Chondrocyte (in vitro differentiated cells): ENCODE measurements around the gene ADGB. TPM values are rescaled to one million over a fixed set of nuclear protein-coding genes. Genes with fewer than 3 reads are reported as not detected.
"Not testable (repeated sequence)": the region's sequence is repeated elsewhere in the genome, so short reads cannot be mapped to it uniquely, and the experiment has no call there.

Source experiments
- DNase-seq: peaks from one replicate; pipeline ENCODE4 v3.0.0; 2021; ENCODE audit warnings: mixed read lengths, low spot score
- H3K27ac Mint-ChIP-seq: one replicate; pipeline ENCODE4 v1.8.0; 2021; ENCODE audit warnings: mild to moderate bottlenecking, moderate library complexity, mixed read lengths; ENCODE audit not compliant: unreplicated experiment
- H3K27me3 Mint-ChIP-seq: 2 replicates; pipeline ENCODE4 v1.8.0; 2021; ENCODE audit warnings: low read depth, mixed read lengths
- H3K36me3 Mint-ChIP-seq: 2 replicates; pipeline ENCODE4 v1.8.0; 2021; ENCODE audit warnings: low read depth, mixed read lengths
- H3K4me1 Mint-ChIP-seq: 2 replicates; pipeline ENCODE4 v1.8.0; 2021; ENCODE audit warnings: low read depth, mild to moderate bottlenecking, mixed read lengths
- H3K4me3 Mint-ChIP-seq: one replicate; pipeline ENCODE4 v1.8.0; 2021; ENCODE audit warnings: mild to moderate bottlenecking, moderate library complexity, mixed read lengths; ENCODE audit not compliant: unreplicated experiment
- H3K9me3 Mint-ChIP-seq: 2 replicates; pipeline ENCODE4 v1.8.0; 2021; ENCODE audit warnings: low read depth, mixed read lengths
- CTCF ChIP-seq: fragments of 200-600 bp; sonication (generic); IDR thresholded peaks from 2 replicates; pipeline ENCODE4 v1.5.0; 2021; ENCODE audit warnings: antibody characterized with exemption, mild to moderate bottlenecking, moderate library complexity
- total RNA-seq: library from RNA; stranded (reverse); gene quantifications from 3 replicates; pipeline ENCODE4 v1.2.1, GENCODE V29; 2021

Gene ADGB
- total RNA-seq, 1 donor from 2014 or later: not detected

DNA sequence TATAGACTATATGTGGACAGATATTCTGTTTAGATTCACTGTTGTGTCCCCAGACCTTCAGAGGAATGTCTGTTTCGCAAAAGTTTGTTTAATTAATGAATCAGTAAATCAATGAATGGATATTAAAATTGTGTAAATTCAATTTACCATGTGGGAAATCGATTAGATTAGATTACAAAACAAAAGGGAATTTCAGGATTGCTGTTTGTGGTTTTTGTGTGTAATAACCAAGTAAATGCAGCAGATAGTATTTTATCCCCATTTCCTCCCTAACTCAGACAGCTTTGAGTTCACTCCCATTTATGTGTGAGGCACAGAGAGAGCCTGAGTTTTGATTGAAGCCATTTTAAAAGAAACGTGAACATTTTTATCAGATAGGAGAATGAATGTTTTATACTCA lies 214.8 kb downstream of the ADGB start:
- H3K9me3 Mint-ChIP-seq: no peaks in the 10 kb centered on the region
- TF ChIP-seq CTCF: no peak
- H3K36me3 Mint-ChIP-seq: no peaks in the 10 kb centered on the region
- peak overlapping the region; percentile 67 for H3K27ac Mint-ChIP-seq
- H3K4me3 Mint-ChIP-seq: no peak overlapping the region
- no peaks in the 10 kb centered on the region for H3K27me3 Mint-ChIP-seq
- H3K4me1 Mint-ChIP-seq: peaks cover 32% of the 10 kb centered on the region
- no peak for DNase-seq

DNA sequence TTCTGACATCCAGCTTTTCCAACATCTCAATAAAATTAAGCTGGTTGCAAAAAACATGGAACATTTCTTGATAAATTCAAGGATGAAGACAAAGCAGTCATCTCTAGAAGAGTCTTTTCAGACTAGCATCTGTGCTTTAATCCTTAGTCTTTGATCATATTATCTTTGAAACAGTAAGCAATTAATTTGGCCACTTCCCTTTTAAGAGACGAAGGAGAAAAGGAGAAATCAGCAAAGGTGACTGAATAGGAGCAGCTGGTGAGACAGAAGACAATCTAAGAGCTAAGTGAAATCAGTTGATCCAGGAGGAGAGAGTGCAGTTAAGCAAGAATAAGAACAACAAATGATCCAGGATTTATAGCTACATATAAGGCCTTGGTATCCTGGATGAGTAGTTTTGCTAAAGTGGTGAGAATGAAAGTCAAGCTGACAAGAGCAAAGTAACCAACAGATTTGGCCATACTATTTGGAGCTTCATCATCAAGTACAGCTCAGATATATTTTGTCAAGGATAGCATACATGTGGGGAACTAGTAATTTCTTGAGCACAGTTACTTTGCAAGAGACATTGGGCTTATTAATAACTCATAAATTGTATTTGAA lies 215.5 kb downstream of the ADGB start:
- H3K9me3 Mint-ChIP-seq: no peaks in the 10 kb centered on the region
- no peaks in the 10 kb centered on the region for H3K36me3 Mint-ChIP-seq
- no peak for TF ChIP-seq CTCF
- no peak for DNase-seq
- H3K27me3 Mint-ChIP-seq: no peaks in the 10 kb centered on the region
- H3K4me1 Mint-ChIP-seq: peaks cover 35% of the 10 kb centered on the region
- peak overlapping the region; percentile 33 for H3K27ac Mint-ChIP-seq
- H3K4me3 Mint-ChIP-seq: no peak overlapping the region

- peaks cover 47% of the 10 kb centered on the region for H3K4me1 Mint-ChIP-seq
- not testable (repeated sequence) for DNase-seq, H3K9me3 Mint-ChIP-seq, H3K27me3 Mint-ChIP-seq, H3K36me3 Mint-ChIP-seq, H3K4me3 Mint-ChIP-seq, H3K27ac Mint-ChIP-seq
Measured at GRCh38 chr6:146815511-146816462, 217.0 kb downstream of the ADGB start.

- Mint-ChIP-seq H3K4me1 (peaks cover 19% of the 10 kb centered on the region), H3K27ac (peak overlapping the region; percentile 76)
Measured at GRCh38 chr6:146819596-146820320, 221.0 kb downstream of the ADGB start.

More at GRCh38 chr6:146819596-146820320, 221.0 kb downstream of the ADGB start:
- H3K9me3 Mint-ChIP-seq: peaks cover 7% of the 10 kb centered on the region
- H3K4me3 Mint-ChIP-seq: peak overlapping the region; percentile 5
- no peak for DNase-seq
- no peak for TF ChIP-seq CTCF
- no peaks in the 10 kb centered on the region for H3K27me3 Mint-ChIP-seq
- H3K36me3 Mint-ChIP-seq: no peaks in the 10 kb centered on the region
